NCI-H1417 (cell line): ENCODE measurements around the gene PACRG.
A peak's percentile ranks its signal among the peaks of the same experiment; 100 is the strongest.

Source experiments
- DNase-seq, 3 experiments: peaks; one replicate each; lab custom pipeline; 2025; lab: John Stamatoyannopoulos, UW

The PACRG gene

DNA sequence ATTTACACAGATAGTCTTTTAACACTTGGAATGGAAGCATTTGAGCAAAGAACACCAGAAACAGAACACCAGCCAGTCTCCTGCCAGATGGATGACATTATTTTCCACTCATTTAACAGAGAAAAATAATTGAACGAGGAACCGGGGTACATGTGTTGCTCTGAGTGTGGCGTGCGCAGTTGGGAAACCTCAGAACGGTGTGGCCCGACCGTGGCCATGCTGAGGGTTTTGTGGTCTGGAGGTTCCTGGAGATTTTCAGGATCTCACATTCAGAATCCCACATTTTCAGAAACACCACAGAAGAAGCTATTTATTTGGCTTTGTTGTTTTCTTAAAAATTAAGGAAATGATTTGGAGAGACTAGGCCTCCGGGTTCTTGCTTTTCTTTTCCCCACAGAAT, 559.9 kb downstream of the PACRG start:
- DNase-seq, result no peak

DNA sequence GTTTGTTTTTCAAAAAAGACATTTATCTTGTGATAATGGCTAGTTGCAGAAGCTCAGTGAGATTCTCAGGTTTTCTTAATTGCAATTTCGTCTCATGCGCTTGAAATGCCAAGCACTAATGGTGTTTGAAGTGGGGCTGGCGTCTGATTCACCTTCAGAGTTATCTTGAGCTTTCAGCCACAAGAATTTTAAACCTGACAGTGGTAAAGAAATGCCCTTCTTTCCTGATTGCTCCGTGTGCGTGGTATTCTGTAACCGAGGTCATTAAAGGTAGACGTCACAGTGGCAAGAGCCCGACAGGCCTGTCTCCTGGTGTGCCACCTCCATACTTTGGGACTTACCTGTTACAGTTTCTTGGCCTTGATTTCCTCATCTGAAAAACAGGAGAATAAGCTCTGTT, 560.3 kb downstream of the PACRG start:
- DNase-seq, result peak in 1 of 3 experiments; percentile 27

DNA sequence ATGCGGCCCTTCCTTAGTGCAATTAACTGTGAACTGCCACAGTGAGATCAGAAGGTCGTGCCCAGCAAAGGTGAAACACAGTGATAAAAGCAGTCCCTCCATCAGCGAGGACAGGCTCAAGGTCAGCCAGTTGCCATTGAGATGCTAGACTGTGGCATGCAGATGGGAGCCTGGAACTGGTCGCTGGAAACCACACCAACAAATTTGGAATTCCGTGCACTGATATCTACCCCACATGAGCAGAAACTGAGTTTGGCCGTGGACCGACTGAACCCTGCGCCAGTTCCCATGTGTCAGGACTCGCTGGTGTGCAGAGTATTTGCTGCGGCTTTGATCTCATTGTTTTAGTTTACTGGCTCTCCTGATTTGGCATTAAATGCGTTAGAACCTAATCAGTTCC, 561.1 kb downstream of the PACRG start:
- DNase-seq, result no peak

DNA sequence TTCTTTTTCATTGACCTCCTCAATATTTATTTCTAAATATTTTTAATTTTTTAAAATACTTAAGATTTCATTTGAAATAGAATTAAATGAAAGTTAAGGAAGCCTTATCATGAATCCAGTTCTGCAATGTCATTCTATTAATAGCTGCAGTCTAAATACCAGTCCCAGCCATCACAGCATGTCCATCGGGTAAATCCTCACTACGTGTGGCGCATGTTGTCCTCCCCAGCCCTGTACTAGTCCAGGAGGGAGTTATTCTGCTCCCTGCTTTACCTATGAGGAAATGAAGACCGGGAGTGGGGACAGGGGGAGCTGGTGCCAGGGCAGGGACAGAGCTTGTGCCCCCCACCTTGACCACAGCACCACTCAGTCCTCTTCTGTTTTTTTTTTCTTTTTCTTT, 561.7 kb downstream of the PACRG start:
- DNase-seq, result no peak

DNA sequence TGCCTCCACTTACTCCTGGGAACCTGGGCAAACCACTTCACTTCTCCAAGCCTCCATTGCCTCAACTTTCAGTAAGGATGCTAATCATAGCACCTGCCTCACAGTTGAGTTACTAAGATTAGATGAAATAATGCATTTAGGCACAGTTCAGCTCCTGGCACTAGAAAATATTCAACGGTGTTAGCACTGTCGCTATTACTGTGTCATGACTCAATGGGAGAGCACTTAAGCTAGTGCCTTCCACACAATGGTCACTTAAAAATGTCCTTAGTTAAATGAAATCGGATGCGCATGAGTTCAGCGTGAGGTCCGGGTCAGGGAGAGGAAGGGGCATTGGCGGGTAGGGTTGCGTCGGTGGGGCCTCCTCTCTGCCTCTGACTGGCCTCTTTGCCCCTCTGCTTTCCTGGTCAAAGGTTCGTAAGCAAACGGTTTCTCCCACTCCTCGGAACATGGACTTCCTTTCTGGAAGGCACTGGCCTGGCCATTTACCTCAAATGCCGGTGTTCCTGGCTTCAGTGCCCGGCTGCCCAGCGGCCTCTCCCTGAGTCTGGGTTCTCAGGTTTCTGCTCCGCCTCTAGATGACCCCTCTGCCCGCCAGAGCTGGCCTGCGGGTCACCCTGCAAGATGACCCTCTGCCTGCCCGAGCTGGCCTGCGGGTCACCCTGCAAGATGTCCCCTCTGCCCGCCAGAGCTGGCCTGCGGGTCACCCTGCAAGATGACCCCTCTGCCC, 562.9 kb downstream of the PACRG start:
- no peak for DNase-seq

DNA sequence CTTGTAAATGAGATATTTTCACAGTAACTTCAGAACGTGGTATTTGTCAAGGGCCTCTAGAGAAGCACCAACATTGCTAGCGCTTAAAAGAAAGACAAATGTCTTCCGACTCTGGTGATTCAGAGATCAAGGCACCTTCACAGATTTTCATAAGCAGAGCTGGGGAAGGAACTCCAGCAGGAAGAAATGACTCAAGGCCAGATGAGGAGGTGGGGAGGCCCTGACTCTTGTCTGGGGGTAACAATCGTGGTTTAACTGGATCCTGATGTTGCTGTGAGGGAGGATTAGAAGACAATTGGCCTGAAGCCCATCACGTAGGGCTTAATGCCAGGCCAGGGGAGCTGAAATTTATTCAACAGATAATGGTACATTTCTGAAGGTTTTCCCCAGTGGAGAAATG, 563.8 kb downstream of the PACRG start:
- no peak for DNase-seq

DNA sequence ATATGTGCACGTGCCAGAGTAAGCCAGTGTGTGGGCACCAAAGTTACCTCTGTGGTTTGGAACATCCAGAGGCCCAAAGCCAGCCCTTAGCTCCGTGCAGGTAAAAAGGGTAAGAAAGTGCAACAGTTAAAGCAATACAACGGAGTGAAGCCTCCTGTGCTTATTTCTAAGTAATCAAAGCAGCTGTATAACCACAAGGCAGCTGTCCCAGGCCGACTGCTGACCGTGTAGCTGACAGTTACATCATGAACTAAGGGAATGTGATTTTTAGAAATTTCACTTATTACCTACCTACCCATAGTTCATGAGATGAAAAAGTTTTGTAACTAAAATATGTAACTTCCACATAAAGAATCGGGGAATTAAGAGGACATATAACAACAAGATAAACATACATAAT, 565.5 kb downstream of the PACRG start:
- no peak for DNase-seq

DNA sequence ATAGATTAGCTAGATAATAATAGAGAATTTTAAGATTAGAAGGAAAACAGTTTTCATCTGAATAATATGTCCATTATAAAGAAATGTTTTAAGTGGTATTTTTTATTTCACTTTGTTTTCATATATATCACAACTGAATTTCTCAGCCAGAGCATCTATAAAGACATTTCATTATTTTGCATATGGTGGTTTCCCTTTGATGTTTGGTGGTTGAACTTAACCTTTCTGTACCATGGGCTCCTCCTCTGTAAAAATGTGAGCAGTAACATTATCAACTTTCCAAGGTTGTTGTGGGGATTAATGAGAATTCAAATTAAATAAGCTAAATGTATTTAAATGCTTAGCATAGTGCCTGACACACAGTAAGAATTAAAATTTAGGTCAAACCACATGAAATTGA, 567.0 kb downstream of the PACRG start:
- DNase-seq, result no peak

DNA sequence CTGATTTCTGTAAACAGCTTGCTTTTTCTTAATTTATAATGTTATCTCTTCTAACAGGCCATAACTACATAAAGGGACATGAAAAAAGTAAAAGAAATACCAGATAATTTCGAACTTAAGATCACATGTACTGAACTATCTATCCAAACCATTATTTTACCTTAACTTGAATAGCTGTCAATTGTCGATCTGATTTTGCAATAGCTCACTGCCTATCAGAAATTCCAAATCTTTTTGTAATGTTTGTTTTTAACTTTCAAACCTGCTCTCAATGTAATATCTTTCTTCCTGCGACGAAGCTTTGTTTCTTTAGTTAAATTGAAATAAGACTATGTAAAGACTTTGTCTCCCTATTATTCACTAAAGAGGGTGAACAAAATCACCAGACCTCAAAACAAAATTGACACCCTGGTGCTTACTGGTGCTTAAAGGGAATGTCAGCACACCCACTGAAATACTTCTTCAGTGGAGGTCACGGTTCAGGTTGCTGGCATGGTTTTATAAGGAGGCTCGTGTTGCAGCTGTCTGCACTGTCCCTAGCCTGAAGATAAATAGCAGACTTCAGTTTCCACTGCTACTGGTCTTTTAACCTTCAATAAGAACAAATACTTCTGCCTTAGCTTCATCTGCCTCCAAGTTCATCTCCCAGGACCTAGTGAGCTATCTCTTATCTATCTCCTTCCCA, 569.2 kb downstream of the PACRG start:
- no peak for DNase-seq

DNA sequence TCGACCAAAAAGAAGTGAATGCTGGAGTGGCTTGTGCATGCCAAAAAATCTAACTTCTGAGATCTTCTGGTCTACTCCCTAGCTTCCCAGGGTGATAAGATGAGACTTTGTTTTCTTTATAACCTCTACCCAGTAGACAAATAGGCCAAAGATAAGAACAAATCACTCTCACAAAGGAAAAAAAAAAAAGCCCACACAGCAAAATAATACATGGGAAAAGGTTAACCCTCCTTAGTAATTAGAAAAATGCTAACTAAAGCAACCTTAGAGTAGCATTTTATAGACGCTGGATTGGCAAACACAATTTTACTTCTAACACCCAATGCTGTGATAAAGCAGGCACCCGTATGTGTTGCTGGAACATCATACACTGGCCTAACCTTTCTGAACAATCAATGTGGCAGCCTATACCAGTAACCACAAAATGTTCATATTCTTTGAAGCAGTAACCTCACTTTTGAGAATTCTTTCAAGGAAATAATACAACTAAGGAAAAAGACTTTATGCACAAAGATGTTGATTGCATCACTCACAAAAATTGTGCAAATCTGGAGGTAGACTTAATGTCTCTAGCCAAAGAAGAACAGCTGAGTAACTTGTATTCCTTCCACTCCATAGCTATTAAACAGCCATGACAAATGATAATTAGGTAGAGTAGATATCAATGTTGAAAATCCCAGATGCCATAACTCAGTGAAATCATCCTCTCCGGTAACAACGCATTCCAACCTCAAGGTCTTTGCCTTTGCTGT, 570.5 kb downstream of the PACRG start:
- DNase-seq, result no peak

DNA sequence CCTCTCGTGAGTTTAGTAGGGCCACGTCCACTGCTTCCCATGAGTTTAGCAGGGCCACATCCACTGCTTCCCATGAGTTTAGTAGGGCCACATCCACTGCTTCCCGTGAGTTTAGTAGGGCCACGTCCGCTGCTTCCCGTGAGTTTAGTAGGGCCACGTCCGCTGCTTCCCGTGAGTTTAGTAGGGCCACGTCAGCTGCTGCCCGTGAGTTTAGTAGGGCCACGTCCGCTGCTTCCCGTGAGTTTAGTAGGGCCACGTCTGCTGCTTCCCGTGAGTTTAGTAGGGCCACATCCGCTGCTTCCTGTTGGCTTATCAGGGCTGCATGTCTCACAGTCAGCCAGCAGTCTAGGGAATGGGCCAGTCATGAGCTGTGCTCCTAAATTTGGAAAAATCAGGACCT, 573.1 kb downstream of the PACRG start:
- DNase-seq, result no peak

DNA sequence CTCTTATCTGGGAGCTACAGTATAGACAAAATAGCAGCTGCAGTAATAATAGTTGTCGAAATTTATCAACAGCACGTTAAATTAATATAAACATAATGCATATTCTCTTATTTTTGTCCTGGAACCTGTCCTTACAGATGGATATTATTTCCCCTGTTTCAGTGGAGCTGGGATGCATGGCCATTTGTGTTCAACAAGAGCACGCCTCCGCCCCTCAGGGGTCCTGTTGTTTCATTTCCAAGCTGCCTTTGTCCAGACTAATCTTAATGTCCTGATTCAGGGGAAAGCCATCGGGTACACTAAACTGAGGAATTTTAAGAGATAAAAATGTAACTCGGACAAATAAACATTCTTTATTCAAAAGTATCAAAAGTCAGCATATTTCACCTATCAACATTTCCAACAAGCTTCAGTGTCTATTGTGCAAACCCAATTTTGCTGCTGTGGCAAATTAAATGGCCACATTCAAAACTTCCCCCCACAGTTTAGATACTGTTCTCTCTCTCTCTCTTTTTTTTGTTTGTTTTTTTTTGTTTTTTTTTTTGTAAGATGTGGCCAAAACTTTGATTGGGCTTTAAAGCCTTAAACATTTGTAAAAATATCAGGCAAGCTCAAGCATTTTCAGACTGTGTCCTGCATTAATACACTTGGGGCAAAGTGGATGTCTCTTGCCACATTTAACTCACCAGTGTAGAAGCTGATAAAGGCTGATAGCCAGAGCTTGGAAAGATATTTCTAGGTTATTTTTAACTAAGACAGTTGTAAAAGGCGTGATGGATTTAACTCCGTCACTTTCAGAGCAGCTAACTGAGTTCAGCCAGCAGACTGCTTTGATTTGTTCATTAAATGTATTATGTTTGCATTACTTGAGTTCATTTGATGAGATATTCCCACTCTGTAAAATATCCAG, 574.2 kb downstream of the PACRG start:
- no peak for DNase-seq

DNA sequence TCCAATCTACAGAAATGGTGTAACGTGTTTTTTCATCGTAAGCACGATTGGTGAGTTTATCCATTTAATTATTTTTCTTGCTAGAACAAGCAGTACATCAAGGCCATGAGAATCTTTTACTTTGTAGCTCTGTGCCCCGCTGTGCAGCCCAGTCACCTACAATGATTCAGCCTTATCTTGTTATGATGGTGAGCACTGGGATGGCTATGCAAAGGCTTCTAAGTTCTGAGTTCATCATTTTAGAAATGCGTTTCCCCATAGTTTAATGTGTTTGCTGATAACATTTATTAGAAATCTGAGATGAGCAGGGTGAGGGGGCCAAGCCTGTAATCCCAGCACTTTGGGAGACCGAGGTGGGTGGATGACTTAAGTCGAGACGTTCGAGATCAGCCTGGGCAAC, 575.0 kb downstream of the PACRG start:
- no peak for DNase-seq

DNA sequence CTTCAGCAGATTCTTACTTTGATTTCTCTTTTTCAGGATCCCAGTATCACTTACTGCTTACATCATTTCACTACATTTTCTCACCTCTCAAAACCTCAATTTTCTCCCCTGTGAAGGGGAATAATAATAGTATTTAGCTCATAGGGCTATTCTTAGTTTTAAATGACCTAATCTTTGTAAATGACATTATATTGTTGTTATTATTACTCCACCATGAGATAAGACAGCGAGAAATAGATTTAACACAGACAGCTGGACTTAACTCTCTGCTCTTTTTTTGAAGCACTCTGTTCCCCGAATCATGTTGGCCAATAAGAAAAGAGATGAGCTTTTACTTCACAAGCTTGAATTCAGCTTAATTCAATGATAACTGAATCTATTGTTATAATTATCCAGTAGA, 578.2 kb downstream of the PACRG start:
- no peak for DNase-seq

DNA sequence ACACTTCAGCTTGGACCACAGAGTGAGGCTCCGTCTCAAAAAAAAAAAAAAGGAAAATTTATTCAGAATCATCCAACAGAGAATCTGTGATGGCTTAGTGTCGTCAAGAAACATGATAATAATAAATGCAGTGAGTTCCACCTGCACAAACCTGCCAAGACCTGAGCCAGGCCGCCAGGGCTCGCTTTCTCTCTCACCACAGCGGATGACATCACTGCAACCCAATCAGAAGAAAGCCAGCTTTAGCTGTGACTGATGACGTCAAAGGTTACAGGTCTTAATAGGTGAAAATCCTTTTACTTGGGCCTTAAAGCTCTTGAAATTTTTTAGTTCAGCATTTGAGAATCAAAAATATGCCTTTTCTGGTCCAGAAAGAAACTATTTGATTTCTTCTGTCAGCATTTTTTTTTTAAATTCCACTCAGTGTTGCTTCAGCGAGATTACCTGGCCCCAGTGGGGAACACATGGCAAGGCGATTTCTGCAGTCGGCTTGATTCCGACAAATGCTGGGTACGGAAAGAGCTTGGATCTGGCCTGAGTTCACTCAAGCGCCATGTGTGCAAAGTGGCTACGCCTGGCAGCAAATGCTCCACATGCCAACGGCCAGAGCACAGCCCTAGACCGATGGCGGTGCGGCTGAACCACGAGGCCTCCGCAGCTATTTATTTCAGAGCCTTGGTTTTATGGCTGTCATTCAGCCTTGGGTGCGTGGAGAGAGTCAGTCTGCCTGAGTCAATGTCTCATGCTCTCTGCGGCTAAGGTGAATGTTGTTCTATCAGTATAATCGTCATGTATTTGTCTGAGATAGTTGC, 581.1 kb downstream of the PACRG start:
- DNase-seq, result no peak

DNA sequence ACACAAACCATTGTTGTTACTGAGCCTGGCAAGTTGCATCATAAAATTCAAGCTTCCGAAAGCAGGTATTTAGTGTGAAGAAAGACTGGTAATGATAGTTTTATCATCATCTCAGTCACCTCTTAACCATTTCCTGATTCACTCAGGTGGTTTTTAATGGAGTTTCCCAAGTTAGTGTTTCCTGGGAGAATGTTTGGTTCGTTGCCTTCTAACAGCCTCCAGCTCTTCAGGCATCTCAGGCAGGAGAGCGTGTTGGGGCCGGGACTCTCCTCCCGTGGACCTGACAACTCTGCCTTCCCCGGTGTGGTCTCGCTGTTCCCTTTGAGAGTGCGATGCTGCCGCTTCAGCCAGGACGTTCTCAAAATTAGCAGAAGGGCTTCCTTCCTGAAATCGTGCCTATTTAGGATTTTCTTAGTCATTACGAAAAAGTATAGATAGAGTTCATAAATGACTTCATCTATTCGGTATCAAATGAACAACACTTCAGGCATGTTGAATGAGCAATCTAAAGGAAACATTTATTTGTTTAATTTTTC, 581.8 kb downstream of the PACRG start:
- DNase-seq, result no peak

DNA sequence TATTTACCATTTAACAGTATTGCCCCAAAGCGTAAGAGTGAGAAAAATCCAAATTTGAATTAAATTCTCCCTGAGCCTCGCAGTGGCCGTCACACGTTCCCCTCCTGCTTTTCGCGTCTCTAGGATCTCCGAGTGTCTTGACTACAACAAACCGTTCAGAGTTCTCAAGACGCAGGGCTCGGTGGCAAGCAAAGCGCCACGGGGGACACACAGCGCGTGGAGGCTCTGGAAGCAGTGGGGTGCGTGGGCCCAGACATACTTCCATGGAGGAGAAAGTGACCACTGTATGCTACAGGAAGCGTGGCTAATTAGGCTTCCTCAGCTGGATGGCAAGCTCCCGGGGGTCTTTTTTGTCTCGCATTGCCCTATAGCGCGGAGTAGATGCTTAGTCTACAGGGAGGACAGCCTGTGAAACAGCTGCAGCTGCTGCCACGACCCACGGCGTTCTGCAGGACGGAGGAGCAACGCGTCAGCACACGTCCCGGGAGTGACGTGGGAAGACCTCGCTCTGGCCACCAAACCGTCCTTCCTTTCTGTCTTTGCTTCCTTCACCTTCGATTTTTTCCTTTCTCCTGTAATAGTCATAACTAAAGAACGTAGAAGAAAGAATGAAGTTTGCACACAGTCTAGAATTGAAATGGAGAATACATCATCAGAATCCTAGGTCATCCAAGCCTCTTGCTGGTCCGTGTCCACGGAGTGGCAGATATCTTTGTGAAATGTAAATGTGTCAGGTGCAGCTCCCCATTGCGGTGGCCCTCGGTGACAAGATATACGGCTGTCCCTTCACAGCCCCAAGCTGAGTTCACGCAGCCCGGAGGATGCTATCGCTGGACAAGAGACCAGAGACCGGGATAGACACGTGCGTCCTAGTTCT, 582.6 kb downstream of the PACRG start:
- DNase-seq, result no peak

DNA sequence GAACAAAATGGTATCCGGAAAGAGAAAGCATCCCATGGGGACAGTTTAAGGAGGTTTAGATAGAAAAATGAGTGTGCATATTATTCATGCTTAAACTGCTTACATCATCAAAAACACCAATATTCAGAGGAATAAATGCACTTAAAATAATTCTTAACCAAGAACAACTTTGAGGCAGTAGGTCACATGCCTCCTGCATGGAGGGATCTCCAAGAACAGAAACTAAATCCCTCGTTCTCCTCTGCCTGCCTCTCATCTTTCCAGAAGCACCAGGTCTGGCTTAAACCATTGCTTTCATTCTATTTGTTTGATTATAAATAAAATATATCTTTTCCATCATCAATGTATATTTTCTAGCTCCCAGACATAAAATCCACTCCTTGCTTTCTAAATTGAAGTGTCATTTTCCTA, 583.2 kb downstream of the PACRG start:
- no peak for DNase-seq

DNA sequence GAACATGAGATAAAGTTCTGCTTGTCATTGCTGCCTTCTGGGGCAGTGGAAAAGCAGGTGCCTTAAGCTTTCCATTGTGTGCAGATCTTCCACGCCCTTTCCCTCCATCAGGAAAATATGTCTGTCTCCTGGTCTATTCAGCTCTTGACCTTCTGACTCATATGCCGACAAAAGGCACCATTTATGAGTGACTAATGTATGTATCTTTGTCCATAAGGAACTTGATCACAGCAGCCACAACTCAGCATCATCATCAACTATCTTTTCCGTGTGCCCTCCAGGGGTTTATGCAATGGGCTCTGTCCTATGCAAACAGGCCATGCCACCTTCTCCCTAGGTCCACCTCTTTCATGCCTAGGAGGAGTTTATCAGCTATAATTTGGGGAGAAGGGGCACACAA, 584.1 kb downstream of the PACRG start:
- peak in 1 of 3 experiments; percentile 11 for DNase-seq

DNA sequence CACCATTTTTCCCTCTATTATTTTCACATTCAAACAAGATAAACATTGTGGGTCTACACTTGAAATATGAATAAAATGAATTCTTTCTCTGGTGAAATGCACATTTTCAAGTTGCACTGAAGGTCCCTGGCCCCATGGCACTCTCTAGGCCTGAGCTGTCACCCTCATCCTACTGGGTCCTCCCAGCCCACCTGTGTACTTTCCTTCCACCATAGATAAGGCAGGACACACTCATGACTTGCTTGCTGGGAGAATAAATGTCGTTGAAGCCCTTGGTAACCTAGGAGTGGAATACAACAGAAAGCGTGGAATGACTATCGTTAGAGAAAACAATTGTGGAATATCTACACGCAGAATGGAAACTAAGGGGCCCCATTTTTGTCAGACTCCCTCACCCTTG, 585.8 kb downstream of the PACRG start:
- no peak for DNase-seq
